ENCODE measurements around the gene NKAIN1. TPM values are rescaled to one million over a fixed set of nuclear protein-coding genes. Genes with fewer than 3 reads are reported as not detected.

Gene NKAIN1
- total RNA-seq, 2 donors from 2014 or later: not detected

Other genes with a start within 250 kb of the NKAIN1 start
- gene PUM1, start 174.2 kb downstream of the NKAIN1 start, total RNA-seq: 10 to 100 TPM; 30.9 to 32.3 TPM
- 10 to 100 TPM; 12.7 to 28.7 TPM for gene SNRNP40, start 56.9 kb upstream of the NKAIN1 start, total RNA-seq
- gene ZCCHC17, start 57.1 kb upstream of the NKAIN1 start, total RNA-seq: 1 to 10 TPM; 8.0 to 9.2 TPM
- 1 to 10 TPM in 1 of 2 donors, not detected in 1; 1.0 TPM for gene FABP3, start 133.2 kb upstream of the NKAIN1 start, total RNA-seq
- gene SERINC2, start 173.3 kb upstream of the NKAIN1 start, total RNA-seq: 10 to 100 TPM; 14.5 to 41.2 TPM

Measured in body of pancreas (tissue), 2 donors.